Progenitor cell of endocrine pancreas (in vitro differentiated cells): ENCODE data around the gene POU3F1. TPM values are rescaled to one million over a fixed set of nuclear protein-coding genes. Genes with fewer than 3 reads are reported as not detected.

Experiments
- DNase-seq: peaks from one replicate; pipeline ENCODE4 v3.0.0; 2021; ENCODE audit warnings: low spot score; ENCODE audit not compliant: unreplicated experiment
- H3K27ac Mint-ChIP-seq: 2 replicates; pipeline ENCODE4 v1.8.0; 2021; ENCODE audit warnings: mild to moderate bottlenecking, moderate library complexity, mixed read lengths
- H3K27me3 Mint-ChIP-seq: 2 replicates; pipeline ENCODE4 v1.8.0; 2021; ENCODE audit warnings: mixed read lengths
- H3K36me3 Mint-ChIP-seq: 2 replicates; pipeline ENCODE4 v1.8.0; 2022; ENCODE audit warnings: mixed read lengths; ENCODE audit not compliant: insufficient read depth
- H3K4me1 Mint-ChIP-seq: 2 replicates; pipeline ENCODE4 v1.8.0; 2021; ENCODE audit warnings: low read depth, mixed read lengths
- H3K4me3 Mint-ChIP-seq: 2 replicates; pipeline ENCODE4 v1.8.0; 2021; ENCODE audit warnings: low read depth, mild to moderate bottlenecking, moderate library complexity, mixed read lengths
- H3K9me3 Mint-ChIP-seq: 2 replicates; pipeline ENCODE4 v1.8.0; 2021; ENCODE audit warnings: low read depth, mixed read lengths
- total RNA-seq: library from RNA; stranded (reverse); gene quantifications from 2 replicates; pipeline ENCODE4 v1.2.1, GENCODE V29; 2021
- TF ChIP-seq, protein P1 (sequence below): fragments of 200-600 bp; sonication (generic); IDR thresholded peaks from one replicate; pipeline ENCODE4 v1.5.0; 2021; ENCODE audit warnings: antibody characterized with exemption, mild to moderate bottlenecking; ENCODE audit not compliant: unreplicated experiment

Gene POU3F1
- total RNA-seq, 1 donor from 2014 or later = 0.43 TPM

DNA sequence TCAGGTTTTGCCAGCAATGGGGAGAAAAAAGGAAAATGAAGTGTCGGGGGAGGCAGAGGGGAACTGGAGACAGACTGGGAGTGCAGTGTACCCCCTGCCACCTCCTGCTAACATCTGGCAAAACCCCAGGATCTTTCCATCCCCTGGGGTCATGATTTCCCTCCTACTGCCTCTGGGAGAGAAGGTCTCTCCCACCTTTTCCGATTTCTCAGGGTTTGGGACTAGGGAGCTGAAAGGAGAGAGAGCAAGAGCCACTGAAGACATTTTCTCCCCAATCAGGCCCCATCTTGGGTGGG is 46.4 kb downstream of the POU3F1 start:
- DNase-seq = no peak
- TF ChIP-seq, protein P1, sequence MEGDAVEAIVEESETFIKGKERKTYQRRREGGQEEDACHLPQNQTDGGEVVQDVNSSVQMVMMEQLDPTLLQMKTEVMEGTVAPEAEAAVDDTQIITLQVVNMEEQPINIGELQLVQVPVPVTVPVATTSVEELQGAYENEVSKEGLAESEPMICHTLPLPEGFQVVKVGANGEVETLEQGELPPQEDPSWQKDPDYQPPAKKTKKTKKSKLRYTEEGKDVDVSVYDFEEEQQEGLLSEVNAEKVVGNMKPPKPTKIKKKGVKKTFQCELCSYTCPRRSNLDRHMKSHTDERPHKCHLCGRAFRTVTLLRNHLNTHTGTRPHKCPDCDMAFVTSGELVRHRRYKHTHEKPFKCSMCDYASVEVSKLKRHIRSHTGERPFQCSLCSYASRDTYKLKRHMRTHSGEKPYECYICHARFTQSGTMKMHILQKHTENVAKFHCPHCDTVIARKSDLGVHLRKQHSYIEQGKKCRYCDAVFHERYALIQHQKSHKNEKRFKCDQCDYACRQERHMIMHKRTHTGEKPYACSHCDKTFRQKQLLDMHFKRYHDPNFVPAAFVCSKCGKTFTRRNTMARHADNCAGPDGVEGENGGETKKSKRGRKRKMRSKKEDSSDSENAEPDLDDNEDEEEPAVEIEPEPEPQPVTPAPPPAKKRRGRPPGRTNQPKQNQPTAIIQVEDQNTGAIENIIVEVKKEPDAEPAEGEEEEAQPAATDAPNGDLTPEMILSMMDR = no peak
- Mint-ChIP-seq H3K27me3 (peaks cover 5% of the 10 kb centered on the region), H3K36me3 (peaks cover 4% of the 10 kb centered on the region), H3K4me1 (peaks cover 18% of the 10 kb centered on the region), H3K9me3 (no peaks in the 10 kb centered on the region), H3K4me3 (no peak overlapping the region), H3K27ac (peak overlapping the region; percentile 96)

DNA sequence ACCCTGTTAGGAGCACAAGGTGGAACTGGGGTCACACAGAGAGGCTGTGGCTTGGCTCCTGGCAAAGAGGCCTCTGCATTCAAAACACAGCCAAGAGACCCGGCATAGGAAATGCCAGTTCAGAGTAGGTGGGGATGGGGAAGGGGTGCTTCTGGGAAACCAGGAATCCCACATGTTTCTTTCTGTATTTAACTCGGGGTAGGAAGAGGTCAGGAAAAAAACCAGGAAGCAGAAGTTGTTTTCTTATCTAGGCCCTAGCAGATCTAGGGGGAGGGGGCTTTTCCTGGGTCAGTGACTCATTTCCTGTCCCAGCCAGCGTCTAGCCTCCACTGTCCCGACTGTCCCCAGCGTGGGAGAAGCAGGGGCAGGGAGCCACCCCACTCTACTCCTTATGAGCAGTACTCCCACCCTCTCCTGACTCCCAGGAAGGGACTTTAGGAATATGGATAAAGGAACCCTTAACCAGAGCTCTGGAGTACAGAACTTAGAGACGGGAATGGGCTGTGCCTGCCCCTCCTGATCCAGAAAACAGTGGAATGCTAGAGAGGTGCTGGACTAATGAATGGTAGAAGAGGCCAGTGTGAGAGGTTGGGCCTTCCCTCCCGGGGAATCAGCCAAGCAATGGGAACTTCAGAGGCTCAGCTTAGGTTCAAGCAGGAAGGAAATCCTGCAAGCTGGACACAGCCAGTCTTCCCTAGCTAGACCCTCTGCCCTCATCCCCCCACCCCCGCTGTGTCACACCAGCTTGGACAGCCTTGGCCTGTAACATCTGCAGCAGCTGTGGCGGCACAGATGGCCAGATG is 47.0 kb downstream of the POU3F1 start:
- Mint-ChIP-seq H3K4me3 (no peak overlapping the region), H3K4me1 (peaks cover 17% of the 10 kb centered on the region), H3K36me3 (peaks cover 4% of the 10 kb centered on the region), H3K27me3 (peaks cover 4% of the 10 kb centered on the region), H3K9me3 (no peaks in the 10 kb centered on the region), H3K27ac (peak overlapping the region; percentile 96)
- no peak for DNase-seq
- TF ChIP-seq, protein P1 = no peak

DNA sequence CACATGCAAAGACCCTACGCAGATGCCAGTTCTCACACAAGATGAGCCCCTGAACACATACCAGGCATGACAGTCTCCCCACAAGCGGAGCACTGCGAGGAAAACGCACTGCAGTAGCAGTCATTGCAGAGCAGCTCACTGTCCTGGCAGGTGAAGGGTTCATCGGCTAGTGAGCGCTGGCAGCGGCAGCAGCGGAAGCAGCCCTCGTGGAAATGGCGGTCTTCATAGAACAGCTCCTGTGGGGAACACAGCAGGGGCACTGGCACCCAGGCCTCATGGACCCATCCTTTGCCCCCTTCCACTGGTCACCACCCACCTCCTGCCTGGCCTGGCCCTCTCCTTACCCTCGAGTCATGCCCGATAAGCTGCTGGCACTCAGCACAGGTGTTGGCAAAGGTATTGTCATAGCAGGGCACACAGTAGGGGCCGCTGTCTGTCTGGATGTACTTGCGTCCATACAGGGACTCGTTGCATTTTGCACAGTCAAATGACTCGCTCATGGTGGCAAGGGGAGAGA is 47.6 kb downstream of the POU3F1 start:
- H3K9me3 Mint-ChIP-seq = no peaks in the 10 kb centered on the region

DNA sequence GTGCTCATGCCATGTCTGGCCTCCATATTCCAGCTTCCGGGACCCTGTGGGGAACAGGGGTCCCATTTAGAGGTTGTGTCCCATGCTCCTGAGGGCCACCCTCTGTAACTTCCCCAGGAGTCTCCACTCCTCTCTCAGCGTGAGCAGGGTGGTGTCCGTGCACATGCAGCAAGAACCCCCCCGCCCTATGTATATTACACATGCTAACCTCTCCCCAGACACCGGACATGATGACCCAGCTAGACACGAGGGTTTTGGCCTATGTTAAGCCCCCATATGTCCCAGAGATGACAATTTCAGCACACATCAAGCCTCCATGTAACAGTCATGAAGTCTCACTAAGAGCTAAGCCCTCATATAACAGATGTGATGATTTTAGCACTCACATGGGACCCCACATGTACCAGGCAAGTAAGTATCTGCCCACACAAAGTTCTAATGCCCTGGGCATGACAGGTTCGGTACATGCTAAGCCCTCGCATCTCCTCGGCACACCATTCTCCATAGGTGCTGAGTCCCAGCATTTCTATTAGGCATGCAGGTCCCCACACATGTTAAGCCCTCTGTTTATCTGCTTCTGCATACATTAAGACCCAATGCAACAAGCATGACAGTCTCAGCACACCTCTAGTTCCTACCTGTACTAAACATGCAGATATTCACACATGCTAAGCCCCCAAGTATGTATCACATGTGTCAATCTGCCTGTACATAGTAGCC is 48.3 kb downstream of the POU3F1 start:
- Mint-ChIP-seq H3K9me3 (no peaks in the 10 kb centered on the region), H3K27me3 (no peaks in the 10 kb centered on the region), H3K27ac (no peak overlapping the region), H3K36me3 (peaks cover 4% of the 10 kb centered on the region), H3K4me3 (no peak overlapping the region), H3K4me1 (peaks cover 12% of the 10 kb centered on the region)
- TF ChIP-seq, protein P1 = no peak
- no peak for DNase-seq

More for the DNA sequence above, 47.6 kb downstream of the POU3F1 start:
- Mint-ChIP-seq H3K27ac (no peak overlapping the region), H3K4me1 (peaks cover 12% of the 10 kb centered on the region), H3K27me3 (no peaks in the 10 kb centered on the region), H3K4me3 (no peak overlapping the region), H3K36me3 (peaks cover 4% of the 10 kb centered on the region)
- TF ChIP-seq, protein P1 = no peak
- DNase-seq = no peak

DNA sequence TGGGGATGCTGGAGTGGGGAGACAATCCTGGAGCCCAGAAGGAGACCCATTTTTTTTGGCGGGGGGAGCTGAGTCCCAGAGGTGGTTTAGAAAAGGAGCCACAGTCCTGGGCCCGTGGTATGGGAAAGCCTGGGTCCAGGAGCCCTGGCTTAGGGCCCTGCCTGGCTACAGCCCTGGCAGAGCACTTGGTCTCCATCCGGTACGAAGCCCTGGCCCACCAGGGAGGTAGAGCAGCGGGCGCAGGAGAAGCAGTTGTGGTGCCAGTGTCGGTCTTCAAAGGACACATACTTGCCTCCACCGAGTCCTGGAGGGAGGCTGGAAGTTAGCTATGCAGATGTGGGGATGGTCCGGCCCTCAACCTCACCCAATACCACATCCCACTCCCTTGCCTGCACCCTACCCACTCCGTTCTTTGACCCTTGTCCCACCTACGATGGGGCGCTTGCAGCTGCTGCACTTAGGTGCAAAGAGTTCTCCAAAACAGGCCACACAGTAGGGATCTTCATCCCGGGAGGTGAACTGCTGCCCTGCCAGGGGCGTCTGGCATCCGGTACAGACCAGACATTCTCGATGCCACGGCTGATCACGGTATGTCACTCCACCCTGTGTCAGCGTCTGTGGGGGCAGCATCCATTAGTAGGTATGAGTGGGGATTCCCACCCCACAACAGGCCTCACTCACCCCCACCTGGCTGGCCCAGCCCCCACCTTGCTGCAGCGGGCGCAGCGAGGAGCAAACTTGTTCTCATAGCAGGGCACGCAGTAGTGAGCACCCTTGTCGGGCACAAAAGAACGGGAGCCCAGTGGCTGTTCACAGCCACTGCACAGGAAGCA is 49.1 kb downstream of the POU3F1 start:
- no peaks in the 10 kb centered on the region for H3K9me3 Mint-ChIP-seq
- TF ChIP-seq, protein P1 = no peak
- peaks cover 12% of the 10 kb centered on the region for H3K4me1 Mint-ChIP-seq
- H3K4me3 Mint-ChIP-seq = no peak overlapping the region
- no peak overlapping the region for H3K27ac Mint-ChIP-seq
- no peaks in the 10 kb centered on the region for H3K27me3 Mint-ChIP-seq
- peaks cover 4% of the 10 kb centered on the region for H3K36me3 Mint-ChIP-seq
- DNase-seq = no peak
